Lower lobe of right lung (tissue), 2 donors: Measurements from ENCODE around the gene CLUH. TPM values are rescaled to one million over a fixed set of nuclear protein-coding genes. Genes with fewer than 3 reads are reported as not detected.

Experiments
- ATAC-seq, 2 donors: fragments of 200-7000 bp; cut with Tn5 transposase; one replicate each; pipeline ENCODE4 v1.9.1; 2020 to 2022; ENCODE audit warnings: mild to moderate bottlenecking in 2 of 2, moderate library complexity in 2 of 2
- DNase-seq: peaks from one replicate; pipeline ENCODE4 v3.0.0-alpha.2; 2020
- H3K27ac ChIP-seq: fragments of 200-600 bp; one replicate; pipeline ENCODE4 v1.8.0; 2022
- H3K27me3 ChIP-seq: fragments of 200-600 bp; one replicate; pipeline ENCODE4 v1.8.0; 2022; ENCODE audit warnings: low read depth
- H3K36me3 ChIP-seq: fragments of 200-600 bp; one replicate; pipeline ENCODE4 v1.8.0; 2022; ENCODE audit warnings: mild to moderate bottlenecking
- H3K4me1 ChIP-seq: fragments of 200-600 bp; one replicate; pipeline ENCODE4 v1.8.0; 2022
- H3K4me3 ChIP-seq: fragments of 200-600 bp; one replicate; pipeline ENCODE4 v1.8.0; 2022; ENCODE audit warnings: mild to moderate bottlenecking
- H3K9me3 ChIP-seq: fragments of 200-600 bp; one replicate; pipeline ENCODE4 v1.8.0; 2022
- CTCF ChIP-seq: fragments of 200-600 bp; IDR thresholded peaks from one replicate; pipeline ENCODE4 v1.8.0; 2022; ENCODE audit warnings: antibody characterized with exemption, mild to moderate bottlenecking
- intact Hi-C: fragments of 100-400 bp; cut with DNase I; formaldehyde crosslinking; loops from one replicate; pipeline ENCODE4 v1.11.0; 2022
- total RNA-seq: library from RNA; stranded (reverse); fragmentation: NEBNext Ultra II Directional; extraction: Animal tissue kit (Norgen Biotek cat#: 25700); gene quantifications from one replicate; pipeline ENCODE4 v1.2.1, GENCODE V29; 2021
- donor health status: DM: no; HTN: yes; CAD: no; lungs with severe emphysema.

CLUH gene
- total RNA-seq, 1 donor from 2014 or later: 48.8 TPM

- ATAC-seq (no peak), DNase-seq (no peak)
- Histone ChIP-seq H3K27me3 (peaks cover 4% of the 10 kb centered on the region), H3K4me3 (no peak overlapping the region), H3K4me1 (no peaks in the 10 kb centered on the region), H3K27ac (no peak overlapping the region), H3K36me3 (no peaks in the 10 kb centered on the region), H3K9me3 (no peaks in the 10 kb centered on the region)
- TF ChIP-seq CTCF: no peak
- intact Hi-C loops: no loop called here
These were observed 24.3 kb upstream of the CLUH start for GRCh38 chr17:2735896-2736295.

GRCh38 chr17:2734939-2735338 lies 23.4 kb upstream of the CLUH start:
- peaks cover 4% of the 10 kb centered on the region for H3K27me3 ChIP-seq
- H3K4me3 ChIP-seq: no peak overlapping the region
- no peaks in the 10 kb centered on the region for H3K4me1 ChIP-seq
- ATAC-seq (no peak), DNase-seq (no peak)
- H3K36me3 ChIP-seq: no peaks in the 10 kb centered on the region
- no peak overlapping the region for H3K27ac ChIP-seq
- H3K9me3 ChIP-seq: no peaks in the 10 kb centered on the region
- intact Hi-C loops: no loop called here
- no peak for TF ChIP-seq CTCF

- H3K9me3 ChIP-seq: no peaks in the 10 kb centered on the region
- no peak for ATAC-seq
- DNase-seq: no peak
- H3K27ac ChIP-seq: no peak overlapping the region
- no peak for TF ChIP-seq CTCF
- no peaks in the 10 kb centered on the region for H3K36me3 ChIP-seq
- no peak overlapping the region for H3K4me3 ChIP-seq
- intact Hi-C loops: no loop called here
- no peaks in the 10 kb centered on the region for H3K4me1 ChIP-seq
- H3K27me3 ChIP-seq: peaks cover 16% of the 10 kb centered on the region
These were observed 20.2 kb upstream of the CLUH start for GRCh38 chr17:2731807-2732206.

GRCh38 chr17:2730764-2731353 lies 19.3 kb upstream of the CLUH start:
- intact Hi-C loops: no loop called here
- Histone ChIP-seq H3K36me3 (no peaks in the 10 kb centered on the region), H3K27ac (no peak overlapping the region), H3K9me3 (no peaks in the 10 kb centered on the region), H3K27me3 (peaks cover 22% of the 10 kb centered on the region), H3K4me1 (no peaks in the 10 kb centered on the region), H3K4me3 (no peak overlapping the region)
- ATAC-seq (peak in 1 of 2 donors; percentile 17), DNase-seq (no peak)
- TF ChIP-seq CTCF: no peak

GRCh38 chr17:2724784-2725164 lies 13.2 kb upstream of the CLUH start:
- TF ChIP-seq CTCF: peak; percentile 26
- no peak for DNase-seq
- H3K4me3 ChIP-seq: peak overlapping the region; percentile 44

More at GRCh38 chr17:2724784-2725164, 13.2 kb upstream of the CLUH start:
- Histone ChIP-seq H3K27ac (no peak overlapping the region), H3K27me3 (peaks cover 49% of the 10 kb centered on the region), H3K9me3 (no peaks in the 10 kb centered on the region), H3K36me3 (no peaks in the 10 kb centered on the region), H3K4me1 (peaks cover 8% of the 10 kb centered on the region)
- peak; percentile 58 to 62 for ATAC-seq
- intact Hi-C loops: no loop called here
